ENCODE results near the gene HDAC4.

HDAC4 gene

DNA sequence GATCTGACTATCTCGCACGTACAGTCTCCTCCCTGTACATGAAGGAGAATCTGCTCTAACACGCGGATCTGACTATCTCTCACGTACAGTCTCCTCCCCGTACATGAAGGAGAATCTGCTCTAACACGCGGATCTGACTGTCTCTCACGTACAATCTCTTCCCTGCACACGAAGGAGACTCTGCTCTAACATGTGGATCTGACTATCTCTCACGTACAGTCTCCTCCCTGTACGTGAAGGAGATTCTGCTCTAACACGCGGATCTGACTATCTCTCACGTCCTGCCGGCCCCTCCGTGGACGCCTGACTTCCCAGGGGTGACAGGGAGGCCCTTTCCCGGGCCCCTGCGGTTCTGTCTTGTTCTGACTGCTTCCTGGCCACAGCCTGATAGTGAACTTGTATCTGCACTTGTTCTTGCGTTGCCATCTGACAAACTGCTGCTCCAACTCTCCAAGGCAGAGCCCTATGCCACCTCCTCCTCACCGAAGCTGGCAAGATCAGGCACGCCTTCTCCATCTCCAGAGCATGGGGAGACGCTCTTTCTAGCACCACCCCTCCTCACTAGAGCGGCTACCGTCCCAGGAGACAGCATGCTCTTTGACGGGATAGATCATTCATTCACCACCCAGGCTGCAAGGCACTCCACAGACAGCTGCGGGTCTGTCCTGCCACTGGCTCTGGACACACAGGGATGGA, 314.3 kb downstream of the HDAC4 start:
- DNase-seq (ENCODE audit: extremely low spot score) = no peak
- TF ChIP-seq ELF4 (IDR thresholded peaks at IDR 0.05) (no peak), FOXK2 (IDR thresholded peaks at IDR 0.05) (no peak), CTBP1 (IDR thresholded peaks at IDR 0.05; ENCODE audit: borderline replicate concordance) (no peak), ZNF384 (IDR thresholded peaks at IDR 0.05) (no peak), SUZ12 (IDR thresholded peaks at IDR 0.05) (no peak), LEF1 (IDR thresholded peaks at IDR 0.05; ENCODE audit: borderline replicate concordance) (no peak), BHLHE40 (IDR thresholded peaks at IDR 0.05; ENCODE audit: borderline replicate concordance) (no peak), ARNT (IDR thresholded peaks at IDR 0.05) (no peak)
- ChIA-PET CTCF (no interaction called here), POLR2A (no interaction called here)

GRCh38 chr2:239085201-239085992, 315.4 kb downstream of the HDAC4 start:
- POLR2A ChIA-PET = no interaction called here
- DNase-seq (ENCODE audit: extremely low spot score) = no peak
- TF ChIP-seq ELF4 (IDR thresholded peaks at IDR 0.05) (no peak), TARDBP (IDR thresholded peaks at IDR 0.05) (no peak), HDGF (IDR thresholded peaks at IDR 0.05; ENCODE audit: borderline replicate concordance) (no peak), BHLHE40 (IDR thresholded peaks at IDR 0.05; ENCODE audit: borderline replicate concordance) (no peak), CTBP1 (IDR thresholded peaks at IDR 0.05; ENCODE audit: borderline replicate concordance) (no peak), SUZ12 (IDR thresholded peaks at IDR 0.05) (no peak), SP1 (IDR thresholded peaks at IDR 0.05) (no peak)
- CTCF ChIA-PET = no interaction called here

DNA sequence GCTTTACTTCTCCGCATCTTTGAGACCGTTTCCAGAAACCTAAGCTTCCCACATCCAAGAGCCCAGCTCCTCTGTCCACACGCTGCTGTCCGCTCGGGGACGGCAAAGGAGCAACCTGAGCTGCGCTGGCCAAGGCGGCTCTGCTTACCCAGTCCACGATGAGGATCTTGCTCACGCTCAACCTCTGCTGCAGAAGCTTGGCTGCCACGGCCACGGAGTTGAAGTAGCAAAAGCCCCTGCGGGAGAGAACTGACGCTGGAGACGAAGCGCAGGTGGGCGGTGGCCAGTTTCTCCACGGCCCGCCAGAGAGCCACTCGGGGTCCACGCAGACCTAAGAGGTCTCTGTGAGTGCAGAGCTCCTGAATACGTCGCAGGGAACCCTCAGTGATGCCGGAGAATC, 316.8 kb downstream of the HDAC4 start:
- no peak for DNase-seq (ENCODE audit: extremely low spot score)
- CTCF ChIA-PET = no interaction called here
- no peak for TF ChIP-seq ARNT (IDR thresholded peaks at IDR 0.05)
- TF ChIP-seq FOXA1 (IDR thresholded peaks at IDR 0.05) = no peak
- TF ChIP-seq FOXK2 (IDR thresholded peaks at IDR 0.05) = no peak
- TF ChIP-seq SUZ12 (IDR thresholded peaks at IDR 0.05) = no peak
- TF ChIP-seq TARDBP (IDR thresholded peaks at IDR 0.05) = no peak
- TF ChIP-seq HDGF (IDR thresholded peaks at IDR 0.05; ENCODE audit: borderline replicate concordance) = no peak
- POLR2A ChIA-PET = no interaction called here

- ChIA-PET POLR2A (no interaction called here), CTCF (no interaction called here)
- TF ChIP-seq PKNOX1 (IDR thresholded peaks at IDR 0.05) (no peak), SP1 (IDR thresholded peaks at IDR 0.05) (no peak), TARDBP (IDR thresholded peaks at IDR 0.05) (no peak), NFRKB (IDR thresholded peaks at IDR 0.05) (no peak)
- no peak for DNase-seq (ENCODE audit: extremely low spot score)
Measured at GRCh38 chr2:239082425-239082824, 318.4 kb downstream of the HDAC4 start.

GRCh38 chr2:239081622-239082021, 319.2 kb downstream of the HDAC4 start:
- DNase-seq (ENCODE audit: extremely low spot score) = no peak
- ChIA-PET POLR2A (no interaction called here), CTCF (no interaction called here)
- no peak for TF ChIP-seq L3MBTL2 (conservative IDR thresholded peaks at IDR 0.05)
- TF ChIP-seq FOXM1 (IDR thresholded peaks at IDR 0.05; ENCODE audit: borderline replicate concordance) = no peak
- no peak for TF ChIP-seq FOXA1 (IDR thresholded peaks at IDR 0.05)
- no peak for TF ChIP-seq LEF1 (IDR thresholded peaks at IDR 0.05; ENCODE audit: borderline replicate concordance)
- TF ChIP-seq FOXK2 (IDR thresholded peaks at IDR 0.05) = no peak
- TF ChIP-seq ELF4 (IDR thresholded peaks at IDR 0.05) = no peak
- no peak for TF ChIP-seq SP1 (IDR thresholded peaks at IDR 0.05)
- TF ChIP-seq ARNT (IDR thresholded peaks at IDR 0.05) = no peak
- TF ChIP-seq TARDBP (IDR thresholded peaks at IDR 0.05) = no peak

- TF ChIP-seq ELF4 (IDR thresholded peaks at IDR 0.05) = no peak
- TF ChIP-seq NFRKB (IDR thresholded peaks at IDR 0.05) = no peak
- no peak for TF ChIP-seq HDGF (IDR thresholded peaks at IDR 0.05; ENCODE audit: borderline replicate concordance)
- TF ChIP-seq LEF1 (IDR thresholded peaks at IDR 0.05; ENCODE audit: borderline replicate concordance) = no peak
- no peak for TF ChIP-seq SUZ12 (IDR thresholded peaks at IDR 0.05)
- no peak for TF ChIP-seq L3MBTL2 (conservative IDR thresholded peaks at IDR 0.05)
- no peak for TF ChIP-seq ZNF384 (IDR thresholded peaks at IDR 0.05)
- no peak for TF ChIP-seq ARNT (IDR thresholded peaks at IDR 0.05)
- no peak for TF ChIP-seq BHLHE40 (IDR thresholded peaks at IDR 0.05; ENCODE audit: borderline replicate concordance)
- TF ChIP-seq CTBP1 (IDR thresholded peaks at IDR 0.05; ENCODE audit: borderline replicate concordance) = no peak
- no peak for TF ChIP-seq TARDBP (IDR thresholded peaks at IDR 0.05)
- TF ChIP-seq FOXA1 (IDR thresholded peaks at IDR 0.05) = no peak
- TF ChIP-seq PKNOX1 (IDR thresholded peaks at IDR 0.05) = no peak
- TF ChIP-seq SP1 (IDR thresholded peaks at IDR 0.05) = no peak
- no peak for TF ChIP-seq FOXK2 (IDR thresholded peaks at IDR 0.05)
- no peak for TF ChIP-seq FOXM1 (IDR thresholded peaks at IDR 0.05; ENCODE audit: borderline replicate concordance)
- ChIA-PET CTCF (no interaction called here), POLR2A (no interaction called here)
- DNase-seq (ENCODE audit: extremely low spot score) = no peak
Measured at GRCh38 chr2:239081046-239081445, 319.8 kb downstream of the HDAC4 start.

DNA sequence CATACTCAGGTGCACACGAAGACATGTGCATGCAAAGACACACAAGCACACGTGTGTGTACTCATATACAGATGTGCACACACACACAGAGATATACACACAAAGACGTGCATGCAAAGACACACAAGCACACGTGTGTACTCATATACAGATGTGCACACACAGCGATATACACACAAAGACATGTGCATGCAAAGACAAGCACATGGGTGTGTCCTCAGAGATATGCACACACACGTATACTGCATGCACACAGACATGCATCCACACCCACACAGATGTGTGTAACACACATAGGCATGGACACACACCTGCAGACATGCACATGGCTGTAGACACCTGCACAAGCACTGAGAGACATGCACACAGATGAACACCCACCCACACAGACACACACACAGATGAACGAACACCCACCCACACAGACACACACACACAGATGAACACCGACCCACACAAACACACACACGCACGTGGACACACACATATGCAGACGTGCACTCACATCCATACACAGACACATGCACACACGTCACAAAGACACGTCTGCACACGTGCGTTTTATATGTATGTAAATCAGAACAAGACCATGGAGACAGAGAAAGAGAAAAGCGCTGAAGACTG, 321.0 kb downstream of the HDAC4 start:
- TF ChIP-seq LEF1 (IDR thresholded peaks at IDR 0.05; ENCODE audit: borderline replicate concordance) (no peak), ARNT (IDR thresholded peaks at IDR 0.05) (no peak), FOXM1 (IDR thresholded peaks at IDR 0.05; ENCODE audit: borderline replicate concordance) (no peak), SUZ12 (IDR thresholded peaks at IDR 0.05) (no peak), HDGF (IDR thresholded peaks at IDR 0.05; ENCODE audit: borderline replicate concordance) (no peak), ZNF384 (IDR thresholded peaks at IDR 0.05) (no peak), FOXA1 (IDR thresholded peaks at IDR 0.05) (no peak), L3MBTL2 (conservative IDR thresholded peaks at IDR 0.05) (no peak), SP1 (IDR thresholded peaks at IDR 0.05) (no peak), ELF4 (IDR thresholded peaks at IDR 0.05) (no peak), CTBP1 (IDR thresholded peaks at IDR 0.05; ENCODE audit: borderline replicate concordance) (no peak), BHLHE40 (IDR thresholded peaks at IDR 0.05; ENCODE audit: borderline replicate concordance) (no peak), FOXK2 (IDR thresholded peaks at IDR 0.05) (no peak), PKNOX1 (IDR thresholded peaks at IDR 0.05) (no peak), NFRKB (IDR thresholded peaks at IDR 0.05) (no peak), TARDBP (IDR thresholded peaks at IDR 0.05) (no peak)
- ChIA-PET POLR2A (no interaction called here), CTCF (no interaction called here)
- no peak for DNase-seq (ENCODE audit: extremely low spot score)

Measured in HEK293T (cell line).